Measurements from ENCODE around the gene DDX3X.
"Not testable (repeated sequence)": the region's sequence is repeated elsewhere in the genome, so short reads cannot be mapped to it uniquely, and the experiment has no call there.

DDX3X gene

GRCh38 chrX:41350976-41351569, 17.1 kb downstream of the DDX3X start:
- TF ChIP-seq JUND (IDR thresholded peaks at IDR 0.05; ENCODE audit: low read depth) = no peak
- in situ Hi-C loops (cut with HindIII; ENCODE audit: low pct_unique_long_range_greater_than_20kb, low sequenced_read_pairs) = no loop called here
- peak in 1 of 2 experiments; percentile 34 for DNase-seq (ENCODE audit: low read depth in 1 of 2, low spot score in 1 of 2)

DNA sequence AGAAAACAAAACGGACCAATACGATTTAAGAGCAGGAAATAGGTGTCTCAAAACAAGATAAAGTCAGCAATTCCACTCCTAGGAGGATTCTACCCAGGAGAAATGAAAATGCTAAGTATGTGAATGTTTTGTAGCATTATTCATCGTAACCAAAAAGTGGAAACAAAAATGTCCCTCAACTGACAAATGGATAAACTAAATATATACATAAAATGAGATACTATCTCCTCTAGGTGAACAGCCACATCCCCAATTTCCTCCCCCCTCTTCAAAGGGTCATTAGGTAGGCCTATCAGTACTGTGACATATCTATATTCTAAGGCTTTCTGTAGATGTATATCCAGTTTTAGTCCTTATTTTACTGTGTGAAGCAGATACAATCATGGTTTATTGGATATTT, 18.0 kb downstream of the DDX3X start:
- in situ Hi-C loops (cut with HindIII; ENCODE audit: low pct_unique_long_range_greater_than_20kb, low sequenced_read_pairs) = no loop called here
- DNase-seq (ENCODE audit: low read depth in 1 of 2, low spot score in 1 of 2) = no peak
- no peak for TF ChIP-seq JUND (IDR thresholded peaks at IDR 0.05; ENCODE audit: low read depth)

DNA sequence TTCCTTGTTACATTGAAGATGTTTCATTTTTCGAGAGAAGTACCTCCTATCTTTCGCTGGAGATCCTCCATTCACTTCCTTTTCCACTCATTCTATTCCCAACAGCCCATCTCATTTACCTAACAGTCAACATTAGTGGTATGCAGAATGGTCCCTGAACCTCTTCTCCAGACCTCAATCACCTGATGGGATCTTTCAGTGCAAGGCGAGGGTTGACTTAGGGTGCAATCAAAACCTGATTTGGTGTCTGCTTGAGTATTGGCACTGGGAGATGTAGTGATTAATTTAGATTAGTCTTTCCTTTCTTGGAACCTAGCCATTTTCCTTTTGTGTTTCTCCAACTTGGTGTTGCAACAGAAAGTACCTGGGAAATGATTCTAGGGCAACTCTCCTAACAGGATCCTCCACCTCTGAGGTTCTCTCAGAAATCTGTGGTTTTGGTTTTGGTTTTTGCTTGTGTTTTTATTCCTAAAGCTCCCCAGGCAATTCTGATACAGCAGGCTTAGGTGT, 18.4 kb downstream of the DDX3X start:
- DNase-seq (ENCODE audit: low read depth in 1 of 2, low spot score in 1 of 2) = peak in 1 of 2 experiments; percentile 19
- no peak for TF ChIP-seq JUND (IDR thresholded peaks at IDR 0.05; ENCODE audit: low read depth)
- in situ Hi-C loops (cut with HindIII; ENCODE audit: low pct_unique_long_range_greater_than_20kb, low sequenced_read_pairs) = no loop called here

DNA sequence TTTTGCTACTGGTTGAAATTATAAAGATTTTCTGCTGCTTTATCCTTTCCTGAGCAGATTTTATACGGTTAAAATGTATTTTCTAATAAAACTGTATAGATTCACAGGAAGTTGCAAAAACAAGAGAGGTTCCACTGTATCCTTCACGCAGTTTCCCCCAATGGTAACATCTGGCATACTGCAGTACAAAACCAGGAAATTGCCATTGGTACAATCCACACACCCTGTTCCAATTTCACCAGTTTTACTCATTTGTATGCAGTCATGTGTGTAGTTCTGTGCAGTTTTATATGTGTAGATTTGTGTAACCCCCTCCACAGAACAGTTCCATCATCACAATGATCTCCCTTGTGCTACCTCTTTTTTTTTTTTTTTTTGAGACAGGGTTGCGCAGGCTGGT, 20.0 kb downstream of the DDX3X start:
- in situ Hi-C loops (cut with HindIII; ENCODE audit: low pct_unique_long_range_greater_than_20kb, low sequenced_read_pairs) = no loop called here
- DNase-seq (ENCODE audit: low read depth in 1 of 2, low spot score in 1 of 2) = no peak
- TF ChIP-seq JUND (IDR thresholded peaks at IDR 0.05; ENCODE audit: low read depth) = no peak

DNA sequence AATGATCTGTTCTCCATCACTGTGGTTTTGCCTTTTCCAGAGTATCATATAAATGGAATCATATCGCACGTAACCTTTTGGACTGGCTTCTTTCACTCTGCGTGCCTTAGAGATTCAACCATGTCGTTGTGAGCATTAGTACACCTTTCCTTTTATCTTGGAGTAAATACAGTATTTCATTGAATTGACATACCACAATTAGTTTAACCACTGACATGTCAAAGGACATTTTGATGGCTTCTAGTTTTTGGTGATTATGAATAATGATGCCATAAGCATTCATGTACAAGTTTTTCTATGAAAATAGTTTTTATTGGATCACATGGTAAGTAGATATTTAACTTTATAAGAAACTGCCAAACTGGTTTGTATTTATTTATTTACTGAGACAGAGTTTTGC, 35.2 kb downstream of the DDX3X start:
- in situ Hi-C loops (cut with HindIII; ENCODE audit: low pct_unique_long_range_greater_than_20kb, low sequenced_read_pairs) = no loop called here
- no peak for TF ChIP-seq JUND (IDR thresholded peaks at IDR 0.05; ENCODE audit: low read depth)
- no peak for DNase-seq (ENCODE audit: low read depth in 1 of 2, low spot score in 1 of 2)

DNA sequence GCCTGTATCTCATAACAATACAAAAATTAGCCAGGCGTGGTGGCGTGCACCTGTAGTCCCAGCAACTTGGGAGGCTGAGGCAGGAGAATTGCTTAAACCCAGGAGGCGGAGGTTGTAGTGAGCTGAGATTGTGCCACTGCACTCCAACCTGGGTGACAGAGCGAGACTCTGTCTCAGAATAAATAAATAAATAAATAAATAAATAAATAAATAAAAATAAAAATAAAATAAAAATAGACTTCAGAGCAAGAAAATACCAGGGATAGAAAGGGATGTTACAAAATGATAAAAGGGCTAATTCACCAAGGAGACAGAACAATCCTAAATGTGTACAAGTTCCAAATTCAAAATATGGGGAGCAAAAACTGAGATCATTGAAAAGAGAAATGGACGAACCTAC, 37.6 kb downstream of the DDX3X start:
- DNase-seq (ENCODE audit: low read depth in 1 of 2, low spot score in 1 of 2); in situ Hi-C loops (cut with HindIII; ENCODE audit: low pct_unique_long_range_greater_than_20kb, low sequenced_read_pairs): not testable (repeated sequence)

DNA sequence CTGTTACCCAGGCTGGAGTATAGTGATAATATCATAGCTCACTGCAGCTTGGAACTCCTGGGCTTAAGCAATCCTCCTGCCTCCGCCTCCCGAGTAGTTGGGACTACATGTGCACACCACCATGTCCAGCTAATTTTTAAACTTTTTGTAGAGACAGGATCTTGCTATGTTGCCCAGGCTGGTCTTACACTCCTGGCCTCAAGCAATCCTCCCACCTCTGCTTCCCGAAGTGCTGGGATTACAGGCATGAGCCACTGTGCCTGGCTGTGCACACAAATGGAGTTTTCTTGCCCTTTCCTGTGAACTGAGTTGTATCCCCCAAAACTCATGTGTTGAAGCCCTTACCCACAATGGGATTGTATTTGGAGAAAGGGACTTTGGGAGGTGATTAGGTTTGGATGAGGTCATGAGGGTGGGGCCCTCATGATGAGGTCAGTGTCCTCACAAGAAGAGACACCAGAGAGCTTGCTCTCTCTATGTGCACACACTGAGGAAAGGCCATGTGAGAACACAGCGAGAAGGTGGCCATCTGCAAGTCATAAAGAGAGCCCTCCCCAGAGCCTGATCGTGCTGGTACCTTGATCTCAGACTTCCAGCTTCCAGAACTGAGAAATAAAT, 40.1 kb downstream of the DDX3X start:
- DNase-seq (ENCODE audit: low read depth in 1 of 2, low spot score in 1 of 2) = no peak
- no peak for TF ChIP-seq JUND (IDR thresholded peaks at IDR 0.05; ENCODE audit: low read depth)
- in situ Hi-C loops (cut with HindIII; ENCODE audit: low pct_unique_long_range_greater_than_20kb, low sequenced_read_pairs) = no loop called here

DNA sequence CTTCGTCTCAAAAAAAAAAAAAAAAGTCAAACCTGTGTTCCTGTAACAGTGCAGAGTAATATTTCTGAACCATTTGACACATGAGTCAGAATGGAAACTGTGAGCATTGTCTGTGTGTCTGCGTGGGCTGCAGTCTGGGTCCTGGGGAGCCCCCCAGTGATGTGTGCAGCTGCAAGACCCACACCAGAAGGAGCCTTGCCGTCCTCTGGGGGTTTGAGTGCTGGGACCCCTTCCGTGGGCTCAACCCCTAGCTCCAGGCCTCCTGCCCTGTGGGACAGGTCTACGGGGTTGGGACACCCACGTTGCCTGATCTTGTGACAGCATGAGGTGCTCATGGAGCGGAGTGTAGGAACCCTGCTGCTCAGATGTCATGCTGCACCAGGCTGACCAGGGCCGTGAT, 43.7 kb downstream of the DDX3X start:
- no peak for TF ChIP-seq JUND (IDR thresholded peaks at IDR 0.05; ENCODE audit: low read depth)
- no peak for DNase-seq (ENCODE audit: low read depth in 1 of 2, low spot score in 1 of 2)
- in situ Hi-C loops (cut with HindIII; ENCODE audit: low pct_unique_long_range_greater_than_20kb, low sequenced_read_pairs) = no loop called here

- DNase-seq (ENCODE audit: low read depth in 1 of 2, low spot score in 1 of 2) = no peak
- TF ChIP-seq JUND (IDR thresholded peaks at IDR 0.05; ENCODE audit: low read depth) = no peak
- in situ Hi-C loops (cut with HindIII; ENCODE audit: low pct_unique_long_range_greater_than_20kb, low sequenced_read_pairs) = no loop called here
These were observed 47.7 kb downstream of the DDX3X start for GRCh38 chrX:41381685-41382084.

DNA sequence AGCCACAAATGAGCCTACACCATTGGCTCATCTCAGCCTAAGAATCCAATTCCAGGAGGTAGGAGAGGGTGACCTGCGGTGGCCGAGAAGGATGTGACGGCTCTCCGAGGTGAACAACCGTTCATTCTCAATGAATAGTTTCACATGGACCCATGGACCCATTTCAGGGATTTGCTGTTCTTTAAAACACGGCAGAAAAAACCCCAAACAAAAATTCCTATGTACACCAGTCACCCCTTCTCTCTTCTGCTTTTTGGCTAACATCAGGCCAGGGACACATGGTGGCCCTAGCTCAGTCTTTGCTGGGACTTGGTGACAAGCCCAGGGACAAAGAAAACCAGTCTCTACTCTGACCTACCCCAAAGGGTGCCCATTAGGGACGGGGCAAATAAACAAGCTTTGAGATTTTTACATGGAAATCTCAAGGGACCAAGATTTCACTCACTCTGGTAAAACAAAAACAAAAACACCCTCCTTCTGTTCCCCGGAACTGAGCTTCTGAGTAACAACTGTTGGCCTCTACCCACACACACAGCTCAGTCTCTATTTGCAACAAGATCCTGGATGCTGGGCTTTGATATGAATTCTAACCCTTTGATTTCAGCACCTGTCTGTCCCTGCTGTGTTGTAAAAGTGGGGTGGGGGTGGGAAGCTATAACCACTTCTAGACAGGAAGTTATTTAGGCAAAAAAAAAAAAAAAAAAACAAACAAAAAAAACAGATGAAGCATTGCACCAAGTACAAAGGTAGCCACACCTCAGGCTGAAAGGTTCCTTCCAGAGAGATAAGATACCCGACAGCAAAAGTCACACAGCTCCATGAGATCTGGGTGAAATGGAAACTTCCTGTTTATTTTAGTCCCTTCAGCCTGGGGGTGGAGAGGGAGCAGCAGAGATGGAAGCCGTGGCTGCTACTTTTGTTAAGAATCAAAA, 49.0 kb downstream of the DDX3X start:
- in situ Hi-C loops (cut with HindIII; ENCODE audit: low pct_unique_long_range_greater_than_20kb, low sequenced_read_pairs) = no loop called here

DNA sequence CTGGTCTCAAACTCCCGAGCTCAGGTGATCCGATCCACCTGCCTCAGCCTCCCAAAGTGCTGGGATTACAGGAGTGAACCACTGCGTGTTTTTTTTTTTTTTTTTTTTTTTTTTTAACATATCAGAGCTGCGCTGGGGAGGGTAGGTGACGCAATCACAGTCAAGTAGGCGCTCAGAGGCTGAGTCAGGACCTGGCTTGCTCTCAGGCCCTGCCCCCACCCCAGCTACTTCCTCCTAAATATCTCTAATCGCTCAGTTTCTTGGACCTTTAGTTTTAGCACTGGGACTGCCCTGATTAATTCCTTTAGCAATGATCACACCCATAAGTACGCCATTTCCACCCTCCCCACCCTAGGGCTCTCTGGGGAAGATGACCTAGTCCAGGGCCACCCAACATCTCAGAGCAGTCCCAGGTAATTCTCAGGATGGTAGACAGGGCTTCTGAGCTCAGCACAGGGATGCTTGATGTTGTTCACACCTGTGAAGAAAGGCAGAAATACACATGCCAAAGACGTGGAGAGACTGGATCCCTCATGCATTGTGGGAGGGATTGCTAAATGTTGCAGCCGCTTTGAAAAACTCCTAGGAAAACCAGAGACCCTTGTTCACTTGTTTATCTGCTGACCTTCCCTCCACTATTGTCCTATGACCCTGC, 50.2 kb downstream of the DDX3X start:
- in situ Hi-C loops (cut with HindIII; ENCODE audit: low pct_unique_long_range_greater_than_20kb, low sequenced_read_pairs) = no loop called here
- no peak for TF ChIP-seq JUND (IDR thresholded peaks at IDR 0.05; ENCODE audit: low read depth)
- DNase-seq (ENCODE audit: low read depth in 1 of 2, low spot score in 1 of 2) = no peak

More for the DNA sequence above, 49.0 kb downstream of the DDX3X start:
- TF ChIP-seq JUND (IDR thresholded peaks at IDR 0.05; ENCODE audit: low read depth) = no peak
- DNase-seq (ENCODE audit: low read depth in 1 of 2, low spot score in 1 of 2) = no peak

- DNase-seq (ENCODE audit: low read depth in 1 of 2, low spot score in 1 of 2) = no peak
- TF ChIP-seq JUND (IDR thresholded peaks at IDR 0.05; ENCODE audit: low read depth) = no peak
- in situ Hi-C loops (cut with HindIII; ENCODE audit: low pct_unique_long_range_greater_than_20kb, low sequenced_read_pairs) = no loop called here
These were observed 52.4 kb downstream of the DDX3X start for GRCh38 chrX:41386222-41386990.
